Ishikawa (cell line): Measurements from ENCODE around the gene FMNL2.

ENCODE experiments used
- CEBPB ChIP-seq: IDR thresholded peaks from 2 replicates; pipeline ENCODE4 v1.6.1; 2012
- EP300 ChIP-seq: IDR thresholded peaks from 2 replicates; pipeline ENCODE4 v1.6.1; 2012; ENCODE audit warnings: borderline replicate concordance
- TAF1 ChIP-seq: IDR thresholded peaks from 2 replicates; pipeline ENCODE4 v1.6.1; 2012; ENCODE audit warnings: low read depth, mild to moderate bottlenecking
- TF ChIP-seq, protein P1 (sequence below): IDR thresholded peaks from 2 replicates; pipeline ENCODE4 v1.6.1; 2012
- TF ChIP-seq, protein P2 (sequence below): IDR thresholded peaks from 2 replicates; pipeline ENCODE4 v1.6.1; 2012; ENCODE audit warnings: low read depth, mild to moderate bottlenecking

DNA sequence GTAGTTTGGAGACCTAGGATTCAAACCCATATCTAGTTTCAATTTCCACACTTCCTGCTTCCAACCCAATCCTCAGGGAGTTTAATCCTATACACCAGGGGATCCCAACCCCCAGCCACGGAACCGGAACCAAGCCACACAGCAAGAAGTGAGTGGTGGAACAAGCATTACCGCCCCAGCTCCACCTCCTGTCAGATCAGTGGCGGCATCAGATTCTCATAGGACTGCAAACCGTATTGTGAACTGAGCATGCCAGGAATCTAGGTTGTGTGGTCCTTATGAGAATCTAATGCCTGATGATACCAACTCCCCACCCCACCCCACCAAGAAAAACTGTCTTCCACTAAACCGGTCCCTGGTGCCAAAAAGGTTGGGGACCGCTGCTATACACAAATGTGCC is 329.8 kb downstream of the FMNL2 start:
- TF ChIP-seq, protein P1, sequence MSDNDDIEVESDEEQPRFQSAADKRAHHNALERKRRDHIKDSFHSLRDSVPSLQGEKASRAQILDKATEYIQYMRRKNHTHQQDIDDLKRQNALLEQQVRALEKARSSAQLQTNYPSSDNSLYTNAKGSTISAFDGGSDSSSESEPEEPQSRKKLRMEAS, result no peak
- no peak for TF ChIP-seq EP300
- no peak for TF ChIP-seq TAF1
- TF ChIP-seq CEBPB, result no peak
- TF ChIP-seq, protein P2, sequence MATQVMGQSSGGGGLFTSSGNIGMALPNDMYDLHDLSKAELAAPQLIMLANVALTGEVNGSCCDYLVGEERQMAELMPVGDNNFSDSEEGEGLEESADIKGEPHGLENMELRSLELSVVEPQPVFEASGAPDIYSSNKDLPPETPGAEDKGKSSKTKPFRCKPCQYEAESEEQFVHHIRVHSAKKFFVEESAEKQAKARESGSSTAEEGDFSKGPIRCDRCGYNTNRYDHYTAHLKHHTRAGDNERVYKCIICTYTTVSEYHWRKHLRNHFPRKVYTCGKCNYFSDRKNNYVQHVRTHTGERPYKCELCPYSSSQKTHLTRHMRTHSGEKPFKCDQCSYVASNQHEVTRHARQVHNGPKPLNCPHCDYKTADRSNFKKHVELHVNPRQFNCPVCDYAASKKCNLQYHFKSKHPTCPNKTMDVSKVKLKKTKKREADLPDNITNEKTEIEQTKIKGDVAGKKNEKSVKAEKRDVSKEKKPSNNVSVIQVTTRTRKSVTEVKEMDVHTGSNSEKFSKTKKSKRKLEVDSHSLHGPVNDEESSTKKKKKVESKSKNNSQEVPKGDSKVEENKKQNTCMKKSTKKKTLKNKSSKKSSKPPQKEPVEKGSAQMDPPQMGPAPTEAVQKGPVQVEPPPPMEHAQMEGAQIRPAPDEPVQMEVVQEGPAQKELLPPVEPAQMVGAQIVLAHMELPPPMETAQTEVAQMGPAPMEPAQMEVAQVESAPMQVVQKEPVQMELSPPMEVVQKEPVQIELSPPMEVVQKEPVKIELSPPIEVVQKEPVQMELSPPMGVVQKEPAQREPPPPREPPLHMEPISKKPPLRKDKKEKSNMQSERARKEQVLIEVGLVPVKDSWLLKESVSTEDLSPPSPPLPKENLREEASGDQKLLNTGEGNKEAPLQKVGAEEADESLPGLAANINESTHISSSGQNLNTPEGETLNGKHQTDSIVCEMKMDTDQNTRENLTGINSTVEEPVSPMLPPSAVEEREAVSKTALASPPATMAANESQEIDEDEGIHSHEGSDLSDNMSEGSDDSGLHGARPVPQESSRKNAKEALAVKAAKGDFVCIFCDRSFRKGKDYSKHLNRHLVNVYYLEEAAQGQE, result no peak
